Fibroblast of lung (primary cell): Measurements from ENCODE around the gene NPAP1. TPM values are rescaled to one million over a fixed set of nuclear protein-coding genes. Genes with fewer than 3 reads are reported as not detected.

Experiments
- DNase-seq, 2 donors: peaks; one replicate each; pipeline versions ENCODE4 v3.0.0 to v3.0.0-alpha.2; 2010; ENCODE audit warnings: low read depth in 2 of 2
- H2AFZ ChIP-seq: 2 replicates; pipeline ENCODE4 v1.5.1; 2012; ENCODE audit warnings: low read length, control low read depth, inconsistent platforms
- H3K27ac ChIP-seq: 2 replicates; pipeline ENCODE4 v1.5.1; 2011; ENCODE audit warnings: low read length, control low read depth; ENCODE audit not compliant: insufficient read depth
- H3K27me3 ChIP-seq: 2 replicates; pipeline ENCODE4 v1.5.1; 2011; ENCODE audit warnings: mild to moderate bottlenecking, low read length; ENCODE audit not compliant: control insufficient read depth, insufficient read depth
- H3K36me3 ChIP-seq: 2 replicates; pipeline ENCODE4 v1.5.1; 2011; ENCODE audit warnings: low read length; ENCODE audit not compliant: control insufficient read depth, insufficient read depth
- H3K4me1 ChIP-seq: 2 replicates; pipeline ENCODE4 v1.5.1; 2011; ENCODE audit warnings: low read length; ENCODE audit not compliant: control insufficient read depth, insufficient read depth; ENCODE audit errors: extremely low read depth
- H3K4me2 ChIP-seq: 2 replicates; pipeline ENCODE4 v1.5.1; 2011; ENCODE audit warnings: low read length, control low read depth; ENCODE audit not compliant: insufficient read depth; ENCODE audit errors: extremely low read depth
- H3K4me3 ChIP-seq, 4 experiments: fragments of 200-600 bp in 1 of 4; sonication (generic) in 1 of 4; replicated peaks in 1 of 4; 2 replicates each; pipeline ENCODE4 v1.5.1; 2011 to 2016; ENCODE audit warnings: low read length in 4 of 4, low read depth in 3 of 4, mild to moderate bottlenecking in 3 of 4, control low read depth in 2 of 4, inconsistent platforms in 1 of 4, mixed read lengths in 1 of 4; ENCODE audit not compliant: insufficient read depth in 1 of 4; ENCODE audit errors: control extremely low read depth in 1 of 4
- H3K79me2 ChIP-seq: 2 replicates; pipeline ENCODE4 v1.5.1; 2012; ENCODE audit warnings: mild to moderate bottlenecking, low read length, inconsistent platforms; ENCODE audit not compliant: control insufficient read depth, insufficient read depth
- H3K9ac ChIP-seq: 2 replicates; pipeline ENCODE4 v1.5.1; 2011; ENCODE audit warnings: mild to moderate bottlenecking, low read length, control low read depth; ENCODE audit not compliant: insufficient read depth
- H3K9me3 ChIP-seq: 2 replicates; pipeline ENCODE4 v1.5.1; 2012; ENCODE audit warnings: low read depth, low read length; ENCODE audit not compliant: control insufficient read depth, insufficient read depth
- H4K20me1 ChIP-seq: 2 replicates; pipeline ENCODE4 v1.5.1; 2011; ENCODE audit warnings: low read length; ENCODE audit not compliant: control insufficient read depth, insufficient read depth; ENCODE audit errors: extremely low read depth
- EZH2 ChIP-seq: IDR thresholded peaks from 2 replicates; pipeline ENCODE4 v1.5.1; 2012; ENCODE audit warnings: low read length, control low read depth, mild to moderate bottlenecking; ENCODE audit errors: missing control alignments
- polyA plus RNA-seq, 2 donors: library from polyadenylated mRNA; depleted of rRNA in 1 of 2; stranded (reverse) in 1 of 2; unstranded in 1 of 2; fragments of >200 nt; gene quantifications; 2 replicates each; pipeline ENCODE4 v1.2.1, GENCODE V29; 2011 to 2012; ENCODE audit warnings: missing spikeins in 1 of 2
- total RNA-seq: library from RNA; depleted of rRNA; stranded (reverse); fragments of >200 nt; gene quantifications from 2 replicates; pipeline ENCODE4 v1.2.1, GENCODE V29; 2014
- TF ChIP-seq, protein P1 (sequence below), 2 donors: IDR thresholded peaks in 1 of 2; conservative IDR thresholded peaks in 1 of 2; 1 replicate in 1 of 2; 2 replicates in 1 of 2; pipeline ENCODE4 v1.5.1; 2011 to 2012; ENCODE audit warnings: low read length in 2 of 2, control low read depth in 1 of 2, inconsistent platforms in 1 of 2, low read depth in 1 of 2, mild to moderate bottlenecking in 1 of 2

Gene NPAP1
- total and polyA plus RNA-seq, 2 donors (not counting 1 experiment from before 2014, with no cell fraction given), result not detected

DNA sequence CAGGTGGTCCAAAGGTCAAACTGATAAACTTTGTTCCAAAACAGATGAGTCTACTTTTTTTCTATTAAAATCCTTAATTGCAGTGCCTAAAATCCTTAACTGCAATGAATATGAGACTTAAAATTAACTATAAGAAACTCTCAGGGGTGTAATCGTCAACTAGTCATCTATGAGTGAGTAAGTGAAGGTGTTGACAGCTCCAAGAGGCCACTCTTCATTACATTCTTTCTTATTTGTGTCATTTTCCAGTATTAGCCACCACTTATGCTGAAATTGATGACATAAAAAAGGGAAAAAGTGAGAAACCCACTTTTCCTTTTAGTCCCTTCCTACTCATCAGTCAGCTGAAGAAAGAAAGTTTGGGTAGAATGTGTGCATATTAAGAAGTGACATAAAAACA lies 12.6 kb upstream of the NPAP1 start:
- no peaks in the 10 kb centered on the region for H3K27me3 ChIP-seq
- no peaks in the 10 kb centered on the region for H3K9me3 ChIP-seq
- H3K36me3 ChIP-seq, result no peaks in the 10 kb centered on the region
- TF ChIP-seq EZH2, result no peak
- TF ChIP-seq, protein P1, sequence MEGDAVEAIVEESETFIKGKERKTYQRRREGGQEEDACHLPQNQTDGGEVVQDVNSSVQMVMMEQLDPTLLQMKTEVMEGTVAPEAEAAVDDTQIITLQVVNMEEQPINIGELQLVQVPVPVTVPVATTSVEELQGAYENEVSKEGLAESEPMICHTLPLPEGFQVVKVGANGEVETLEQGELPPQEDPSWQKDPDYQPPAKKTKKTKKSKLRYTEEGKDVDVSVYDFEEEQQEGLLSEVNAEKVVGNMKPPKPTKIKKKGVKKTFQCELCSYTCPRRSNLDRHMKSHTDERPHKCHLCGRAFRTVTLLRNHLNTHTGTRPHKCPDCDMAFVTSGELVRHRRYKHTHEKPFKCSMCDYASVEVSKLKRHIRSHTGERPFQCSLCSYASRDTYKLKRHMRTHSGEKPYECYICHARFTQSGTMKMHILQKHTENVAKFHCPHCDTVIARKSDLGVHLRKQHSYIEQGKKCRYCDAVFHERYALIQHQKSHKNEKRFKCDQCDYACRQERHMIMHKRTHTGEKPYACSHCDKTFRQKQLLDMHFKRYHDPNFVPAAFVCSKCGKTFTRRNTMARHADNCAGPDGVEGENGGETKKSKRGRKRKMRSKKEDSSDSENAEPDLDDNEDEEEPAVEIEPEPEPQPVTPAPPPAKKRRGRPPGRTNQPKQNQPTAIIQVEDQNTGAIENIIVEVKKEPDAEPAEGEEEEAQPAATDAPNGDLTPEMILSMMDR (conservative IDR thresholded peaks at IDR 0.05 in 1 of 2, IDR thresholded peaks at IDR 0.05 in 1 of 2; ENCODE audit: low read depth in 1 of 2, low read length in 2 of 2), result no peak
- H3K9ac ChIP-seq, result no peak overlapping the region
- no peak overlapping the region for H3K27ac ChIP-seq
- H3K79me2 ChIP-seq, result no peaks in the 10 kb centered on the region
- no peaks in the 10 kb centered on the region for H3K4me1 ChIP-seq
- H3K4me2 ChIP-seq, result no peak overlapping the region
- H3K4me3 ChIP-seq, result no peak overlapping the region
- no peak for DNase-seq
- no peaks in the 10 kb centered on the region for H4K20me1 ChIP-seq
- no peak overlapping the region for H2AFZ ChIP-seq

DNA sequence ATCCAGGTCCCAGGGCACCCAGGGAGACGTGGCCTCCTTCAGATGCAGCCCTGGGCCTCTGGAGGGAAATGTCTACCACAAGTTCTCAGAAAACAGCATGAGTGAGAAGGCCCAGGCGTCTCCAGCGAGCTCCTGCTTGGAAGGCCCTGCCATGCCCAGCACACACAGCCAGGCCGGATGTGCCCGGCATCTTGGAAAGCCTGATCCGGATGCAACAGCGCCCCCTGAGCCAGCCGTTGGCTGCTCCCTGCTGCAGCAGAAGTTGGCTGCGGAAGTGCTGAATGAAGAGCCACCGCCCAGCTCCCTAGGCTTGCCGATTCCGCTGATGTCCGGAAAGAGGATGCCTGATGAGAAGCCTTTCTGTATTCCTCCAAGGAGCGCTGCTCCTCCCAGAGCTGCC lies 856 bp downstream of the NPAP1 start:
- Histone ChIP-seq H3K9ac (no peak overlapping the region), H3K4me2 (no peak overlapping the region), H3K79me2 (no peaks in the 10 kb centered on the region), H3K27me3 (no peaks in the 10 kb centered on the region), H3K27ac (no peak overlapping the region), H3K4me3 (no peak overlapping the region), H4K20me1 (no peaks in the 10 kb centered on the region), H3K9me3 (no peaks in the 10 kb centered on the region), H3K36me3 (no peaks in the 10 kb centered on the region), H2AFZ (no peak overlapping the region), H3K4me1 (no peaks in the 10 kb centered on the region)
- no peak for DNase-seq
- TF ChIP-seq, protein P1 (conservative IDR thresholded peaks at IDR 0.05 in 1 of 2, IDR thresholded peaks at IDR 0.05 in 1 of 2; ENCODE audit: low read depth in 1 of 2, low read length in 2 of 2), result no peak
- TF ChIP-seq EZH2, result no peak

DNA sequence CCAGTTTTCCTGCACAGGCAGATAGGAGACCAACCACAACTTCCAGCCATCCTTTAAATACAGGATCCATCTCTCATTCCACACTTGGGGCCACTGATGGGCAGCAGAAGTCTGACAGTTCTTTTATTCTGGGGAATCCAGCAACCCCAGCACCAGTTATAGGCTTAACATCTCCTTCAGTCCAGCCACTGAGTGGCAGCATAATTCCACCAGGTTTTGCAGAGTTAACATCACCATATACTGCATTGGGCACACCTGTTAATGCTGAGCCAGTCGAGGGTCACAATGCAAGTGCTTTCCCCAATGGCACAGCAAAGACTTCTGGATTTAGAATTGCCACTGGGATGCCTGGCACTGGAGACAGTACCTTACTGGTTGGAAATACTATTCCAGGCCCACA lies 2.9 kb downstream of the NPAP1 start:
- Histone ChIP-seq H3K27me3 (no peaks in the 10 kb centered on the region), H3K4me1 (no peaks in the 10 kb centered on the region), H3K36me3 (no peaks in the 10 kb centered on the region), H3K4me2 (no peak overlapping the region), H3K9ac (no peak overlapping the region), H2AFZ (no peak overlapping the region), H4K20me1 (no peaks in the 10 kb centered on the region), H3K9me3 (no peaks in the 10 kb centered on the region), H3K27ac (no peak overlapping the region), H3K4me3 (no peak overlapping the region), H3K79me2 (no peaks in the 10 kb centered on the region)
- no peak for DNase-seq
- TF ChIP-seq, protein P1 (conservative IDR thresholded peaks at IDR 0.05 in 1 of 2, IDR thresholded peaks at IDR 0.05 in 1 of 2; ENCODE audit: low read depth in 1 of 2, low read length in 2 of 2), result no peak
